ENCODE data around the gene CERS5. TPM values are rescaled to one million over a fixed set of nuclear protein-coding genes. Genes with fewer than 3 reads are reported as not detected.

The CERS5 gene
- total RNA-seq, 6 donors from 2014 or later = 21.0 to 40.4 (median 35.8) TPM

DNA sequence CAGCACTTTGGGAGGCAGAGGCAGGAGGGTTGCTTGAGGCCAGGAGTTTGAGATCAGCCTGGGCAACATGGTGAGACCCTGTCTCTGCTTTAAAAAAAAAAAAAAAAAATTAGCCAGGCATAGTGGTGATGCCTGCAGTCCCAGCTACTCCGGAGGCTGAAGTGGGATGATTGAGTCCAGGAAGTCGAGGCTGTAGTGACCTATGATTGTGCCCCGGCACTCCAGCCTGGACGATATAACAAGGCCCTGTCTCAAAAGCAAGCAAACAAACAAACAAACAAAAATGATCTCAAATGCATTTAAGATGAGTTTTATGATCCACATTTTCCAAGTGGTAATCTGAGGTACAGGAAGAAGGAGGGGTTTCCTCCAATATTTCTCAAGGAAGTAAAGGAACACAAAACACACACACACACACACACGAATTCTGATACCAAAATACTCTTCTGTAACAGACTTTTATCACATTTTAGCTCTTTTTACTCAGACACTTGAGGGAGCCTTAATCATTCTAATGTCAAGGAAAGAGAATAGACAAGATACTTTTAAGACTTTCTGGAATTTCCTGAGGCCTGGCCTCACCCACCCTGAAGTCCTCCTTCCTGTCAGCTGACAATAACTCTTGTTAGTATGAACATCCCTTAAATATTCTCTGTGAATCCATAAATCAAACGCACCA is 44.4 kb upstream of the CERS5 start:
- H3K4me3 ChIP-seq = no peak overlapping the region
- peak overlapping the region; percentile 33 to 79 (median 58) for H3K27ac ChIP-seq
- peaks cover 10 to 25% (median 20%) of the 10 kb centered on the region in 4 donors for H3K4me1 ChIP-seq
- DNase-seq (no peak), ATAC-seq (ENCODE audit: low FRiP score in 2 of 2) (no peak)
- no peaks in the 10 kb centered on the region for H3K27me3 ChIP-seq
- H3K9me3 ChIP-seq = no peaks in the 10 kb centered on the region
- no peaks in the 10 kb centered on the region for H3K36me3 ChIP-seq
- TF ChIP-seq EP300 (IDR thresholded peaks at IDR 0.05) (no peak), POLR2A (IDR thresholded peaks at IDR 0.05) (no peak), POLR2AphosphoS5 (IDR thresholded peaks at IDR 0.05) (no peak)
- TF ChIP-seq, protein P1, sequence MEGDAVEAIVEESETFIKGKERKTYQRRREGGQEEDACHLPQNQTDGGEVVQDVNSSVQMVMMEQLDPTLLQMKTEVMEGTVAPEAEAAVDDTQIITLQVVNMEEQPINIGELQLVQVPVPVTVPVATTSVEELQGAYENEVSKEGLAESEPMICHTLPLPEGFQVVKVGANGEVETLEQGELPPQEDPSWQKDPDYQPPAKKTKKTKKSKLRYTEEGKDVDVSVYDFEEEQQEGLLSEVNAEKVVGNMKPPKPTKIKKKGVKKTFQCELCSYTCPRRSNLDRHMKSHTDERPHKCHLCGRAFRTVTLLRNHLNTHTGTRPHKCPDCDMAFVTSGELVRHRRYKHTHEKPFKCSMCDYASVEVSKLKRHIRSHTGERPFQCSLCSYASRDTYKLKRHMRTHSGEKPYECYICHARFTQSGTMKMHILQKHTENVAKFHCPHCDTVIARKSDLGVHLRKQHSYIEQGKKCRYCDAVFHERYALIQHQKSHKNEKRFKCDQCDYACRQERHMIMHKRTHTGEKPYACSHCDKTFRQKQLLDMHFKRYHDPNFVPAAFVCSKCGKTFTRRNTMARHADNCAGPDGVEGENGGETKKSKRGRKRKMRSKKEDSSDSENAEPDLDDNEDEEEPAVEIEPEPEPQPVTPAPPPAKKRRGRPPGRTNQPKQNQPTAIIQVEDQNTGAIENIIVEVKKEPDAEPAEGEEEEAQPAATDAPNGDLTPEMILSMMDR (IDR thresholded peaks at IDR 0.05) = peak in 1 of 6 experiments; percentile 7
- 40 to 60% methylated on average over 6 of the region's 6 CpGs for WGBS, 2 donors

DNA sequence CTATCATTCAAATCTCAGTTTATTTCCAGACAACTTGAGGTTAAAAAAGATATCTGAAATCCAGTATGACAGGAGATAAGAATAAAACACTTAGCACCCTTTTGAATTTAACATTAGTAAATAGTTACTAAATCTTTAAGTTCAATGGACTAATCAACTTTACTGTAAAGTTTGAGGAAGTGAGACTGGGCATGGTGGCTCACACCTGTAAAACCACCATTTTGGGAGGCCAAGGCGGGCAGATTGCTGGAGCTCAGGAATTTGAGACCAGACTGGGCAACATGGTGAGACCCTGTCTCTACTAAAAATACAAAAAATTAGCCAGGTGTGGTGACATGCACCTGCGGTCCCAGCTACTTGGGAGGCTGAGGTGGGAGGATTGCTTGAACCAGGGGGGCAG is 40.3 kb upstream of the CERS5 start:
- peaks cover 5 to 13% (median 12%) of the 10 kb centered on the region in 4 donors for H3K4me1 ChIP-seq
- WGBS, 2 donors = 93 to 100% methylated on average over 2 of the region's 2 CpGs
- H3K27ac ChIP-seq = no peak overlapping the region
- no peak for DNase-seq
- H3K4me3 ChIP-seq = no peak overlapping the region
- no peak for ATAC-seq (ENCODE audit: low FRiP score in 2 of 2)
- H3K27me3 ChIP-seq = no peaks in the 10 kb centered on the region
- peaks cover 5 to 35% (median 22%) of the 10 kb centered on the region in 4 donors for H3K36me3 ChIP-seq
- TF ChIP-seq POLR2AphosphoS5 (IDR thresholded peaks at IDR 0.05) (no peak), POLR2A (IDR thresholded peaks at IDR 0.05) (no peak), EP300 (IDR thresholded peaks at IDR 0.05) (no peak)
- TF ChIP-seq, protein P1 (IDR thresholded peaks at IDR 0.05) = no peak
- H3K9me3 ChIP-seq = no peaks in the 10 kb centered on the region

DNA sequence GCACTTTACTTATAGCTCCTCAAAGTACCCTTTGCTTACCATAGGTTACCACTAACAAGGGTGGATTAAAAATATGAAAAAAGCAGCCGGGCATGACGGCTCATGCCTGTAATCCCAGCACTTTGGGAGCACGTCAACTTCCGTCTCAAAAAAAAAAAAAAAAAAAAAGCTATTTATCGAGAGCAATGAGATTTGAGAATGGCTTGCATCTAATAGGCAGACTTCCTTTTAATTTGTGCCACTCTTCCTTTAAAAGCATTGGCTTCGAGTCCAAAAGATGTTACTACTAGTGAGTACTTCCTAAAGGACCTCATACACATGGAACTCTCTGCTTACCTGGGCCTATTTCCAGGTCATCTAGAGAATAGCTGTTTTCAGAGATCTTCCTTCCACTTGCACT is 38.5 kb upstream of the CERS5 start:
- ATAC-seq (ENCODE audit: low FRiP score in 2 of 2) = no peak
- H3K9me3 ChIP-seq = no peaks in the 10 kb centered on the region
- H3K4me1 ChIP-seq = no peaks in the 10 kb centered on the region
- no peak overlapping the region for H3K27ac ChIP-seq
- TF ChIP-seq POLR2AphosphoS5 (IDR thresholded peaks at IDR 0.05) = no peak
- TF ChIP-seq, protein P1 (IDR thresholded peaks at IDR 0.05) = no peak
- TF ChIP-seq EP300 (IDR thresholded peaks at IDR 0.05) = no peak
- TF ChIP-seq POLR2A (IDR thresholded peaks at IDR 0.05) = no peak
- WGBS, 2 donors = 89 to 97% methylated on average over 6 of the region's 6 CpGs
- no peak for DNase-seq
- no peak overlapping the region for H3K4me3 ChIP-seq
- no peaks in the 10 kb centered on the region for H3K27me3 ChIP-seq
- H3K36me3 ChIP-seq = peaks cover 6 to 47% (median 24%) of the 10 kb centered on the region in 4 donors

DNA sequence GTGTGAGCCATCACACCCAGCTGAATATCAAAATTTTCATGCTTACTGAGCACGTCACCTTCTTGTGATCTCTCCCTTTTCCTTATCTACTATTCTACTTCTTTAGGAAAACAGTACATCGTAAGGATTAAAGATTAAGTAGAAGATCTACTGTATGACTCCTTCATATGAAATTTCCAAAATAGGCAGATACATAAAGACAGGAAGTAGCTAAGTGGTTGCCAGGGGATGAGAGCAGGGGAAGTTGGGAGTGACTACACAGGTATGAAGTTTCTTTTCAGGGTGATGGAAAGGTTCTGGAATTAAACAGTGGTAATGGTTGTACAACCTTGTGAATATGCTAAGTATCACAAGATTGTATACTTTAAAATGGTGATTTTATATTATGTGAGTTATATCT is 36.5 kb upstream of the CERS5 start:
- no peaks in the 10 kb centered on the region for H3K9me3 ChIP-seq
- H3K27ac ChIP-seq = no peak overlapping the region
- no peaks in the 10 kb centered on the region for H3K27me3 ChIP-seq
- WGBS, 2 donors = 86 to 90% methylated on average over 2 of the region's 2 CpGs
- ATAC-seq (ENCODE audit: low FRiP score in 2 of 2) = no peak
- no peak overlapping the region for H3K4me3 ChIP-seq
- peaks cover 14 to 67% (median 36%) of the 10 kb centered on the region in 4 donors for H3K36me3 ChIP-seq
- no peaks in the 10 kb centered on the region for H3K4me1 ChIP-seq
- DNase-seq = no peak
- TF ChIP-seq, protein P1 (IDR thresholded peaks at IDR 0.05) = no peak

DNA sequence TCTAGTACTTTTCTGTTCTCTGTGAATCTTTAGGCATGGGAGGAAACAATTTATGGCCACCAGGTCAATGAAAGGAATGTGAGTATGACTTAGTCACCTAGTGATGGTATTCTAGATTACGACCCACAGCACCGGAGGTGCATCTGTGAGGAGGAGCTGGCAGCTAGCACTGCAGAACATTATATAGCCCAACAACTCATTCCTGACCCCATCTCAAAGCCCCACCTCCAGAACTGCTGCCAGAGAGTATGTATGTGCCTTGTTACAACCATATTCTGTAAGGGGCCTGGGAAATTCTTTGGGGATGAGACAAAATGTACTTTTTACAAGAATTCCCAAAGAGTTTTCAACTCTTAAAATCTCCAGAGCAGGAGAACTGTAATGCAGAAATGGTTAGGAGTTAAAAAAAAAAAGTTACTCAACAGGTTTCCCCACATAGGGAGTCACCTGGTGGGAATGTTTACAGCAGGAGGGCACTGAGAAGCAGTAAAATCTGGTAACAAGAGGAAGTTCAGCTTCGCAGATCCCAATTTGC is 34.9 kb upstream of the CERS5 start:
- TF ChIP-seq, protein P1 (IDR thresholded peaks at IDR 0.05) = no peak
- TF ChIP-seq EP300 (IDR thresholded peaks at IDR 0.05) (no peak), POLR2AphosphoS5 (IDR thresholded peaks at IDR 0.05) (no peak), POLR2A (IDR thresholded peaks at IDR 0.05) (no peak)
- Histone ChIP-seq H3K9me3 (no peaks in the 10 kb centered on the region), H3K27ac (peak overlapping the region in 2 of 4 donors; percentile 32 to 46), H3K27me3 (no peaks in the 10 kb centered on the region), H3K4me3 (no peak overlapping the region), H3K36me3 (peaks cover 21 to 77% (median 38%) of the 10 kb centered on the region in 4 donors), H3K4me1 (no peaks in the 10 kb centered on the region)
- 72 to 84% methylated on average over 3 of the region's 3 CpGs for WGBS, 2 donors
- DNase-seq (peak in 1 of 2 donors; percentile 28), ATAC-seq (ENCODE audit: low FRiP score in 2 of 2) (peak in 1 of 2 donors; percentile 43)
